Progenitor cell of endocrine pancreas (in vitro differentiated cells): ENCODE results near the gene NEB. TPM values are rescaled to one million over a fixed set of nuclear protein-coding genes. Genes with fewer than 3 reads are reported as not detected.

ENCODE experiments used
- DNase-seq: peaks from one replicate; pipeline ENCODE4 v3.0.0; 2021; ENCODE audit warnings: low spot score; ENCODE audit not compliant: unreplicated experiment
- H3K27ac Mint-ChIP-seq: 2 replicates; pipeline ENCODE4 v1.8.0; 2021; ENCODE audit warnings: mild to moderate bottlenecking, moderate library complexity, mixed read lengths
- H3K27me3 Mint-ChIP-seq: 2 replicates; pipeline ENCODE4 v1.8.0; 2021; ENCODE audit warnings: mixed read lengths
- H3K36me3 Mint-ChIP-seq: 2 replicates; pipeline ENCODE4 v1.8.0; 2022; ENCODE audit warnings: mixed read lengths; ENCODE audit not compliant: insufficient read depth
- H3K4me1 Mint-ChIP-seq: 2 replicates; pipeline ENCODE4 v1.8.0; 2021; ENCODE audit warnings: low read depth, mixed read lengths
- H3K4me3 Mint-ChIP-seq: 2 replicates; pipeline ENCODE4 v1.8.0; 2021; ENCODE audit warnings: low read depth, mild to moderate bottlenecking, moderate library complexity, mixed read lengths
- H3K9me3 Mint-ChIP-seq: 2 replicates; pipeline ENCODE4 v1.8.0; 2021; ENCODE audit warnings: low read depth, mixed read lengths
- total RNA-seq: library from RNA; stranded (reverse); gene quantifications from 2 replicates; pipeline ENCODE4 v1.2.1, GENCODE V29; 2021
- TF ChIP-seq, protein P1 (sequence below): fragments of 200-600 bp; sonication (generic); IDR thresholded peaks from one replicate; pipeline ENCODE4 v1.5.0; 2021; ENCODE audit warnings: antibody characterized with exemption, mild to moderate bottlenecking; ENCODE audit not compliant: unreplicated experiment

NEB gene
- total RNA-seq, 1 donor from 2014 or later, result 1.5 TPM

DNA sequence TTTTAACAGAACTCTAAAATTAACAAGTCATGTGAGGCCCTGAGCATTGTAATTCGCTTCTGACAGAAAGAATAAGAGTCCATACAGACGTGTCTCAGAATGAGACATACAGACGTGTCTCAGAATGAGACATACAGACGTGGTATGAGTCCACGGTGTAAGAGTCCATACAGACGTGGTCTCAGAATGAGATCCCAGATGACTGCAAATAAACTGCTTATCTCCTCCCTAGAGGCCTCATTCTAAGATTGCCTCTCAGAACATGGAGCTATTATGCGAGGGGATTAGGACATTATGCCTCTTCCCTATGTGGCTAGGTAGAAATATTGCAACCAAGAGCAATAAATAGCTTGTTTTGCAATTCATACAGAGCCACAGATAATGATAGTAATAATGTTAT is 63.9 kb downstream of the NEB start:
- no peaks in the 10 kb centered on the region for H3K27me3 Mint-ChIP-seq
- no peaks in the 10 kb centered on the region for H3K9me3 Mint-ChIP-seq
- H3K4me1 Mint-ChIP-seq, result no peaks in the 10 kb centered on the region
- TF ChIP-seq, protein P1, sequence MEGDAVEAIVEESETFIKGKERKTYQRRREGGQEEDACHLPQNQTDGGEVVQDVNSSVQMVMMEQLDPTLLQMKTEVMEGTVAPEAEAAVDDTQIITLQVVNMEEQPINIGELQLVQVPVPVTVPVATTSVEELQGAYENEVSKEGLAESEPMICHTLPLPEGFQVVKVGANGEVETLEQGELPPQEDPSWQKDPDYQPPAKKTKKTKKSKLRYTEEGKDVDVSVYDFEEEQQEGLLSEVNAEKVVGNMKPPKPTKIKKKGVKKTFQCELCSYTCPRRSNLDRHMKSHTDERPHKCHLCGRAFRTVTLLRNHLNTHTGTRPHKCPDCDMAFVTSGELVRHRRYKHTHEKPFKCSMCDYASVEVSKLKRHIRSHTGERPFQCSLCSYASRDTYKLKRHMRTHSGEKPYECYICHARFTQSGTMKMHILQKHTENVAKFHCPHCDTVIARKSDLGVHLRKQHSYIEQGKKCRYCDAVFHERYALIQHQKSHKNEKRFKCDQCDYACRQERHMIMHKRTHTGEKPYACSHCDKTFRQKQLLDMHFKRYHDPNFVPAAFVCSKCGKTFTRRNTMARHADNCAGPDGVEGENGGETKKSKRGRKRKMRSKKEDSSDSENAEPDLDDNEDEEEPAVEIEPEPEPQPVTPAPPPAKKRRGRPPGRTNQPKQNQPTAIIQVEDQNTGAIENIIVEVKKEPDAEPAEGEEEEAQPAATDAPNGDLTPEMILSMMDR, result no peak
- no peaks in the 10 kb centered on the region for H3K36me3 Mint-ChIP-seq
- no peak overlapping the region for H3K4me3 Mint-ChIP-seq
- no peak overlapping the region for H3K27ac Mint-ChIP-seq
- DNase-seq, result no peak

DNA sequence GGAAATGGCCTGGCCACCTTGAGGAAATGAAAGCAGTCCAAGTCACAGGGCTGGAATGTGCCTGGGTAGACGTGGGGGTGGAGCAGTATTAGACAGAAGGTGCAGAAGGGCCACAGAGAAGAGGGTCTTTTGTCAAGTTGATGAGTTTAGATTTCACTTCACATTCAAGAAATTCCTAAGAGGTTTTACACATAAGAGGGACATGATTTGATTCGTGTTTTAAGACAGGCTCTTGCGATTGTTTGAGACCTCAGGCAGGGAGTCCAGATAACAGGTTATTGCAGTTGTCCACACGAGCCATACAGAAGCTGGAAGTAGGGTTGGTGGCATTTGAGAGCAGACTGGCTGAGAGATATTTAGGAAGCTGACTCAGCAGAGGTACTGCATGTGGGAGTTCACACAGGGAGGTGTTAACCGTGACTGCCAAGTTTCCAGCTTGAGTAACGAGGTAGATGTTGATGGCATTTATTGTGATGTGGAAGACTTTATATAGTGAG is 64.6 kb downstream of the NEB start:
- DNase-seq, result no peak
- H3K9me3 Mint-ChIP-seq, result no peaks in the 10 kb centered on the region
- no peak overlapping the region for H3K27ac Mint-ChIP-seq
- H3K36me3 Mint-ChIP-seq, result no peaks in the 10 kb centered on the region
- H3K27me3 Mint-ChIP-seq, result no peaks in the 10 kb centered on the region
- no peaks in the 10 kb centered on the region for H3K4me1 Mint-ChIP-seq
- H3K4me3 Mint-ChIP-seq, result no peak overlapping the region
- TF ChIP-seq, protein P1, result no peak

- TF ChIP-seq, protein P1, result no peak
- Mint-ChIP-seq H3K4me1 (no peaks in the 10 kb centered on the region), H3K9me3 (no peaks in the 10 kb centered on the region), H3K27me3 (no peaks in the 10 kb centered on the region), H3K4me3 (no peak overlapping the region), H3K36me3 (no peaks in the 10 kb centered on the region), H3K27ac (no peak overlapping the region)
- no peak for DNase-seq
Measured at GRCh38 chr2:151668737-151669136, 65.5 kb downstream of the NEB start.

- H3K36me3 Mint-ChIP-seq, result no peaks in the 10 kb centered on the region
Measured at GRCh38 chr2:151665959-151666358, 68.3 kb downstream of the NEB start.

GRCh38 chr2:151664520-151664919 is 69.8 kb downstream of the NEB start:
- Mint-ChIP-seq H3K27me3 (no peaks in the 10 kb centered on the region), H3K4me3 (no peak overlapping the region), H3K36me3 (no peaks in the 10 kb centered on the region), H3K4me1 (no peaks in the 10 kb centered on the region), H3K9me3 (no peaks in the 10 kb centered on the region), H3K27ac (no peak overlapping the region)
- DNase-seq, result no peak
- TF ChIP-seq, protein P1, result no peak

More at GRCh38 chr2:151665959-151666358, 68.3 kb downstream of the NEB start:
- no peak overlapping the region for H3K4me3 Mint-ChIP-seq
- TF ChIP-seq, protein P1, result no peak
- DNase-seq, result no peak
- H3K27me3 Mint-ChIP-seq, result no peaks in the 10 kb centered on the region
- no peaks in the 10 kb centered on the region for H3K9me3 Mint-ChIP-seq
- H3K4me1 Mint-ChIP-seq, result no peaks in the 10 kb centered on the region
- H3K27ac Mint-ChIP-seq, result no peak overlapping the region
